Uterus (tissue), 4 donors: ENCODE measurements around the gene RASSF3. TPM values are rescaled to one million over a fixed set of nuclear protein-coding genes. Genes with fewer than 3 reads are reported as not detected.
"Not testable (repeated sequence)": the region's sequence is repeated elsewhere in the genome, so short reads cannot be mapped to it uniquely, and the experiment has no call there.

Source experiments
- DNase-seq, 2 donors: peaks; one replicate each; pipeline ENCODE4 v3.0.0-alpha.2; 2019 to 2020
- H3K27ac ChIP-seq, 2 donors: fragments of 200-600 bp; sonication (generic); 1 replicate in 1 of 2; 2 replicates in 1 of 2; pipeline ENCODE4 v1.5.1; 2016 to 2018
- H3K27me3 ChIP-seq, 2 donors: fragments of 200-600 bp; sonication (generic); one replicate each; pipeline ENCODE4 v1.5.1; 2018 to 2019; ENCODE audit warnings: control low read depth in 1 of 2
- H3K36me3 ChIP-seq, 2 donors: fragments of 200-600 bp; sonication (generic); one replicate each; pipeline ENCODE4 v1.5.1; 2019; ENCODE audit warnings: control low read depth in 1 of 2
- H3K4me1 ChIP-seq, 2 donors: fragments of 200-600 bp; sonication (generic); one replicate each; pipeline ENCODE4 v1.5.1; 2018 to 2019; ENCODE audit warnings: control low read depth in 1 of 2
- H3K4me3 ChIP-seq, 2 donors: fragments of 200-600 bp; sonication (generic); 1 replicate in 1 of 2; 2 replicates in 1 of 2; pipeline ENCODE4 v1.5.1; 2018 to 2019; ENCODE audit warnings: mild to moderate bottlenecking in 1 of 2
- H3K9me3 ChIP-seq, 2 donors: fragments of 200-600 bp; sonication (generic); one replicate each; pipeline ENCODE4 v1.5.1; 2019; ENCODE audit warnings: control low read depth in 1 of 2
- POLR2A ChIP-seq, 2 donors: fragments of 450-650 bp; IDR thresholded peaks; one replicate each; pipeline ENCODE4 v1.6.1; 2016; ENCODE audit warnings: antibody characterized with exemption in 2 of 2, mild to moderate bottlenecking in 1 of 2, moderate library complexity in 1 of 2
- intact Hi-C: fragments of 100-400 bp; cut with DNase I; formaldehyde crosslinking; loops from one replicate; pipeline ENCODE4 v1.15.1; 2023; ENCODE audit warnings: low total_unique reads
- total RNA-seq, 4 donors: library from RNA; depleted of rRNA in 3 of 4; stranded (reverse); fragments of >200 nt in 3 of 4; gene quantifications; one replicate each; pipeline versions ENCODE4 v1.1.0 to v1.2.4, GENCODE V29; 2014 to 2023
- TF ChIP-seq, protein P1 (sequence below), 4 experiments: fragments of 200-600 bp in 2 of 4; fragments of 450-650 bp in 2 of 4; sonication (generic) in 2 of 4; IDR thresholded peaks; one replicate each; pipeline ENCODE4 v1.5.1; 2016 to 2019; ENCODE audit warnings: antibody characterized with exemption in 4 of 4, mild to moderate bottlenecking in 2 of 4, moderate library complexity in 1 of 4
- donor health status: DM: yes; HTN: yes; CAD: no.

The RASSF3 gene
- total RNA-seq, 4 donors from 2014 or later = 17.7 to 64.7 (median 29.2) TPM

DNA sequence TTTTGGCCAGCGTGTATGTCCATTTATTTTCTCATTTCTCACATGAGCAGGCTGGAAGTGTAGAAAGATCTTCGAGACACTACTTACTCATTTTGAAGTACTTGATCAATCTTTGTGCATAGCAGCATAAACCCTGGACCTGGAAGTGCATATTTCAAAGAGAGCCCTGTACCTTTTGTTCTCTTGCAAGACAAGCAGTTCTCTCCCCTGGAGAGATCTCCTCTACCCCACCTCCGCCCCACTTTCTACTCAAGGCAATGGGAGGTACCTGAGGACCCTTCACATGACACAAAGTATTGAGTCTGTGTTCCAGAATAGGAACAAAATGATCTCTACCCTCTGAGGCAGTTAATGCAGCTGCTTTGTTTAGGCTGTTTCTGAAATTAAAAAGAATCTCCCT is 27.4 kb upstream of the RASSF3 start:
- Histone ChIP-seq H3K9me3 (no peaks in the 10 kb centered on the region), H3K4me1 (peaks cover 0 to 6% of the 10 kb centered on the region in 2 donors), H3K36me3 (no peaks in the 10 kb centered on the region), H3K27me3 (no peaks in the 10 kb centered on the region), H3K4me3 (no peak overlapping the region), H3K27ac (peak overlapping the region in 1 of 2 donors; percentile 36)
- TF ChIP-seq POLR2A (IDR thresholded peaks at IDR 0.05) = no peak
- TF ChIP-seq, protein P1, sequence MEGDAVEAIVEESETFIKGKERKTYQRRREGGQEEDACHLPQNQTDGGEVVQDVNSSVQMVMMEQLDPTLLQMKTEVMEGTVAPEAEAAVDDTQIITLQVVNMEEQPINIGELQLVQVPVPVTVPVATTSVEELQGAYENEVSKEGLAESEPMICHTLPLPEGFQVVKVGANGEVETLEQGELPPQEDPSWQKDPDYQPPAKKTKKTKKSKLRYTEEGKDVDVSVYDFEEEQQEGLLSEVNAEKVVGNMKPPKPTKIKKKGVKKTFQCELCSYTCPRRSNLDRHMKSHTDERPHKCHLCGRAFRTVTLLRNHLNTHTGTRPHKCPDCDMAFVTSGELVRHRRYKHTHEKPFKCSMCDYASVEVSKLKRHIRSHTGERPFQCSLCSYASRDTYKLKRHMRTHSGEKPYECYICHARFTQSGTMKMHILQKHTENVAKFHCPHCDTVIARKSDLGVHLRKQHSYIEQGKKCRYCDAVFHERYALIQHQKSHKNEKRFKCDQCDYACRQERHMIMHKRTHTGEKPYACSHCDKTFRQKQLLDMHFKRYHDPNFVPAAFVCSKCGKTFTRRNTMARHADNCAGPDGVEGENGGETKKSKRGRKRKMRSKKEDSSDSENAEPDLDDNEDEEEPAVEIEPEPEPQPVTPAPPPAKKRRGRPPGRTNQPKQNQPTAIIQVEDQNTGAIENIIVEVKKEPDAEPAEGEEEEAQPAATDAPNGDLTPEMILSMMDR (IDR thresholded peaks at IDR 0.05) = no peak
- intact Hi-C loops = no loop called here
- no peak for DNase-seq

DNA sequence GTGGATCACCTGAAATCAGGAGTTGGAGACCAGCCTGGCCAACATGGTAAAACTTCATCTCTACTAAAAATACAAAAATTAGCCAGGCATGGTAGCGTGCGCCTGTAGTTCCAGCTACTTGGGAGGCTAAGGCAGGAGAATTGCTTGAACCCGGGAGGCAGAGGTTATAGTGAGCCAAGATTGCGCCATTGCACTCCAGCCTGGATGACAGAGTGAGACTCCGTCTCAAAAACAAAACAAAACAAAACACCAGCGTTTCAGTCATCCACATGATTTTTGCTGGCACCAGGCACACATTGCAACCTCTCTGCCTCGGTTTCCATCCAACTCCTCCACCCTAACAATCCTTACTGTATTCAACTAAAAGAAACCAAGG is 26.9 kb upstream of the RASSF3 start:
- H3K4me1 ChIP-seq, H3K9me3 ChIP-seq, DNase-seq, H3K4me3 ChIP-seq, intact Hi-C loops, H3K27me3 ChIP-seq, H3K36me3 ChIP-seq: not testable (repeated sequence)
- H3K27ac ChIP-seq = peak overlapping the region; percentile 36 to 49

DNA sequence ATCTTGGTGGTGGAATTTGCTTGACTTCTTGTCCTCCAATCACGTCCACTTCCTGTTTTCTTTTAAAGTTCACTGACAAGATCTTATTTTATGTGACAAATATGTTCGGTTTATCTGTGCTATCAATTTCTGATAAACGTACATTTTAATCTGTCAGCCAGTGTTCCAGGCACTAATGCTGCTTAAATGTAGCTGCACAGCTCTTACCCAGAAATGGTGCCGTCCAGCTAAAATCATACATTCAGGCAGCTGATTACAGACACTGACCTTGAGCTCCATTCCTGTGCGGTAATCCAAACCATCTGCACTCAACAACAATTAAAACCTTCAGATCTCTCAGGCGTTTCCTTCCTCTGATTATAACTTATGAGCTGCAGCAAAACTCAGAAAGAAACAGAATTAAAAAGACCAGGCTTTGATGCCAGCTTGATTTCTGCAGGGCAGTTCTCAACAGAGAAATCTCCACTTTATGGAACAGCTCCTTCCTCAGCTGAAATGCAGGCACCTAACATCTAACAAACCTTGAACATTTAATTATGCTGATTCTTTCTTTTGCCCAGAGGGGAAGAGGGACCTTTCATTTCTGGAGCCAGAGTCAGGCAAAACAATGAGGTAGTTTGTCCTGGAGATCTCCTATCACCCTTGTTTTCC is 26.4 kb upstream of the RASSF3 start:
- H3K4me3 ChIP-seq = no peak overlapping the region
- DNase-seq = peak in 1 of 2 donors; percentile 28
- no peaks in the 10 kb centered on the region for H3K36me3 ChIP-seq
- H3K27ac ChIP-seq = peak overlapping the region; percentile 36 to 49
- no peaks in the 10 kb centered on the region for H3K27me3 ChIP-seq
- no peaks in the 10 kb centered on the region for H3K9me3 ChIP-seq
- TF ChIP-seq POLR2A (IDR thresholded peaks at IDR 0.05) = no peak
- TF ChIP-seq, protein P1 (IDR thresholded peaks at IDR 0.05) = no peak
- peaks cover 0 to 6% of the 10 kb centered on the region in 2 donors for H3K4me1 ChIP-seq
- intact Hi-C loops = no loop called here

DNA sequence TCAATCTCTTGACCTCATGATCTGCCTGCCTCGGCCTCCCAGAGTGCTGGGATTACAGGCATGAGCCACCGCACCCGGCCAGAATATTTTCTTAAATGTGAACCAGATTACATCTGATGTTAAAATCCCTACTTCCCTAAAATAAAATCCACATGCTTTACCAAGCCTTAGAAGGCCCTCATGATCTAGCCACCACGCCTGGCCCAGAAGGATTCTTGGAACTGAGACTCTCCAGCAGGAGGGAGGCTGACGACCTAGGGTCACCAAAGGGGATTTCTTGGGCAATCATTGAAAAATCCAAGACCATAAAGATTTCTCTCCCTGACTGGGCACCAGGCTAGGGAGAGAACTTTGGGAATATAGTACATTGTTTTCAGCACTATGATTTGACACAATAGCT is 25.2 kb upstream of the RASSF3 start:
- no peak for DNase-seq
- Histone ChIP-seq H3K9me3 (no peaks in the 10 kb centered on the region), H3K4me3 (no peak overlapping the region), H3K27ac (no peak overlapping the region), H3K36me3 (no peaks in the 10 kb centered on the region), H3K27me3 (no peaks in the 10 kb centered on the region), H3K4me1 (peaks cover 0 to 6% of the 10 kb centered on the region in 2 donors)
- TF ChIP-seq POLR2A (IDR thresholded peaks at IDR 0.05) = no peak
- TF ChIP-seq, protein P1 (IDR thresholded peaks at IDR 0.05) = no peak
- intact Hi-C loops = no loop called here

DNA sequence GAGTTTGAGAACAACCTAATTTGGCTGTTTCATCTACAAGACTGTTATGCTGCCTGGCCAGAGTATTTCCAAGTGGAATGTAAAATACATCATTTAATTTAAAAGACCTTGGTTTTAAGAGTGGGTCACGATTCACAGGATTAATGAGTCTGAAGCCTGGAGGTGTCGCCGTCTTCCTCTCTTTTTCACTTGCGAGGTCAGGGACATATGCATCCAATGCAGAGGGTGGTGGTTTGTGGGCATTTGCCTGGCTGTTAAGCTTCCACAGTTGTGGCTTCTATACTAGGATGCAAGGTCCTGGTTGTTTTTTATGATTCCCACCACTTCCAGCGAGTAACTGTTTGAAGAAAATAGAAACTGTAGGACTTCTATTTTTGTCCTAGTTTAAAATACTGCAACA is 22.8 kb upstream of the RASSF3 start:
- no peak for DNase-seq

More for the DNA sequence above, 22.8 kb upstream of the RASSF3 start:
- no peak overlapping the region for H3K27ac ChIP-seq
- H3K27me3 ChIP-seq = no peaks in the 10 kb centered on the region
- H3K9me3 ChIP-seq = no peaks in the 10 kb centered on the region
- intact Hi-C loops = no loop called here
- TF ChIP-seq, protein P1 (IDR thresholded peaks at IDR 0.05) = no peak
- no peak for TF ChIP-seq POLR2A (IDR thresholded peaks at IDR 0.05)
- H3K36me3 ChIP-seq = no peaks in the 10 kb centered on the region
- peaks cover 0 to 6% of the 10 kb centered on the region in 2 donors for H3K4me1 ChIP-seq
- no peak overlapping the region for H3K4me3 ChIP-seq
